H9 (cell line): ENCODE data around the gene CINP. TPM values are rescaled to one million over a fixed set of nuclear protein-coding genes. Genes with fewer than 3 reads are reported as not detected.

Source experiments
- DNase-seq: peaks from one replicate; pipeline ENCODE4 v3.0.0-alpha.2; 2017
- H2AFZ ChIP-seq: one replicate; pipeline ENCODE4 v1.6.1; 2013; ENCODE audit warnings: mild to moderate bottlenecking, low read length, control low read depth, moderate library complexity
- H2AK5ac ChIP-seq: 2 replicates; pipeline ENCODE4 v1.6.1; 2013; ENCODE audit warnings: low read length, control low read depth, mixed read lengths; ENCODE audit not compliant: insufficient read length
- H2BK120ac ChIP-seq: one replicate; pipeline ENCODE4 v1.6.1; 2013; ENCODE audit warnings: low read depth, mild to moderate bottlenecking, low read length, control low read depth, inconsistent platforms; ENCODE audit not compliant: poor library complexity, severe bottlenecking
- H2BK12ac ChIP-seq: 2 replicates; pipeline ENCODE4 v1.6.1; 2013; ENCODE audit warnings: low read length, control low read depth, mixed read lengths, low read depth; ENCODE audit not compliant: insufficient read length
- H2BK15ac ChIP-seq: 2 replicates; pipeline ENCODE4 v1.6.1; 2013; ENCODE audit warnings: low read depth, low read length, control low read depth
- H2BK20ac ChIP-seq: one replicate; pipeline ENCODE4 v1.6.1; 2013; ENCODE audit warnings: low read depth, mild to moderate bottlenecking, low read length, control low read depth, inconsistent platforms; ENCODE audit not compliant: poor library complexity, severe bottlenecking
- H2BK5ac ChIP-seq: 2 replicates; pipeline ENCODE4 v1.6.1; 2013; ENCODE audit warnings: low read length, control low read depth, mixed read lengths; ENCODE audit not compliant: insufficient read length
- H3K14ac ChIP-seq: 2 replicates; pipeline ENCODE4 v1.6.1; 2013; ENCODE audit warnings: low read length, control low read depth; ENCODE audit not compliant: insufficient read depth
- H3K18ac ChIP-seq: 2 replicates; pipeline ENCODE4 v1.6.1; 2013; ENCODE audit warnings: low read depth, mild to moderate bottlenecking, mixed read lengths, low read length, control low read depth; ENCODE audit not compliant: insufficient read length
- H3K23ac ChIP-seq: 2 replicates; pipeline ENCODE4 v1.6.1; 2013; ENCODE audit warnings: low read length, control low read depth, mixed read lengths, low read depth; ENCODE audit not compliant: insufficient read length
- H3K23me2 ChIP-seq: 2 replicates; pipeline ENCODE4 v1.6.1; 2013; ENCODE audit warnings: low read depth, mild to moderate bottlenecking, mixed read lengths, low read length, control low read depth; ENCODE audit not compliant: insufficient read length, poor library complexity, severe bottlenecking
- H3K27ac ChIP-seq: 2 replicates; pipeline ENCODE4 v1.5.1; 2013; ENCODE audit warnings: low read length, control low read depth, mixed read lengths, low read depth; ENCODE audit not compliant: insufficient read length
- H3K27me3 ChIP-seq: 2 replicates; pipeline ENCODE4 v1.6.1; 2013; ENCODE audit warnings: low read length, control low read depth, inconsistent platforms; ENCODE audit not compliant: insufficient read depth
- H3K4ac ChIP-seq: 2 replicates; pipeline ENCODE4 v1.6.1; 2013; ENCODE audit warnings: low read depth, mild to moderate bottlenecking, control low read depth, inconsistent platforms, low read length, moderate library complexity
- H3K4me1 ChIP-seq: 2 replicates; pipeline ENCODE4 v1.6.1; 2013; ENCODE audit warnings: low read length, control low read depth, inconsistent platforms; ENCODE audit not compliant: insufficient read depth
- H3K4me2 ChIP-seq: 2 replicates; pipeline ENCODE4 v1.6.1; 2013; ENCODE audit warnings: low read length, control low read depth, mixed read lengths; ENCODE audit not compliant: insufficient read length, insufficient read depth
- H3K56ac ChIP-seq: 2 replicates; pipeline ENCODE4 v1.6.1; 2013; ENCODE audit warnings: low read depth, mild to moderate bottlenecking, mixed read lengths, low read length, control low read depth; ENCODE audit not compliant: insufficient read length
- H3K79me1 ChIP-seq: 2 replicates; pipeline ENCODE4 v1.6.1; 2013; ENCODE audit warnings: low read depth, mild to moderate bottlenecking, moderate library complexity, low read length, control low read depth, inconsistent platforms; ENCODE audit not compliant: insufficient read depth, poor library complexity, severe bottlenecking
- H3K79me2 ChIP-seq: 2 replicates; pipeline ENCODE4 v1.6.1; 2013; ENCODE audit warnings: low read length, control low read depth, inconsistent platforms; ENCODE audit not compliant: insufficient read depth
- H3K9ac ChIP-seq: 2 replicates; pipeline ENCODE4 v1.6.1; 2013; ENCODE audit warnings: low read length, control low read depth, mixed read lengths; ENCODE audit not compliant: insufficient read length; ENCODE audit errors: extremely low read depth
- H3K9me3 ChIP-seq: one replicate; pipeline ENCODE4 v1.6.1; 2013; ENCODE audit warnings: low read depth, low read length, inconsistent platforms; ENCODE audit not compliant: control insufficient read depth
- H3T11ph ChIP-seq: one replicate; pipeline ENCODE4 v1.6.1; 2013; ENCODE audit warnings: mild to moderate bottlenecking, low read length, control low read depth, inconsistent platforms
- H4K20me1 ChIP-seq: one replicate; pipeline ENCODE4 v1.6.1; 2013; ENCODE audit not compliant: control insufficient read depth, insufficient read length, insufficient read depth
- H4K5ac ChIP-seq: 2 replicates; pipeline ENCODE4 v1.6.1; 2013; ENCODE audit warnings: low read depth, mild to moderate bottlenecking, mixed read lengths, low read length, control low read depth; ENCODE audit not compliant: insufficient read length
- H4K8ac ChIP-seq: replicated peaks from 2 replicates; pipeline ENCODE4 v1.6.1; 2013; ENCODE audit warnings: low read length, control low read depth, mixed read lengths, low read depth; ENCODE audit not compliant: insufficient read length
- H4K91ac ChIP-seq: 2 replicates; pipeline ENCODE4 v1.6.1; 2013; ENCODE audit warnings: low read depth, mild to moderate bottlenecking, moderate library complexity, mixed read lengths, low read length, control low read depth; ENCODE audit not compliant: insufficient read length
- H3K27ac Mint-ChIP-seq, 3 experiments: 2 replicates in 2 of 3; 3 replicates in 1 of 3; pipeline ENCODE4 v1.8.0; 2020 to 2021; ENCODE audit warnings: mixed read lengths in 3 of 3, mild to moderate bottlenecking in 1 of 3, moderate library complexity in 1 of 3
- H3K27me3 Mint-ChIP-seq: 2 replicates; pipeline ENCODE4 v1.8.0; 2021; ENCODE audit warnings: low read depth, mild to moderate bottlenecking, moderate library complexity, mixed read lengths
- H3K36me3 Mint-ChIP-seq, 3 experiments: 2 replicates in 2 of 3; 3 replicates in 1 of 3; pipeline ENCODE4 v1.8.0; 2020 to 2021; ENCODE audit warnings: low read depth in 3 of 3, mixed read lengths in 3 of 3; ENCODE audit not compliant: insufficient read depth in 1 of 3
- H3K4me1 Mint-ChIP-seq, 2 experiments: 2 replicates each; pipeline ENCODE4 v1.8.0; 2020; ENCODE audit warnings: mixed read lengths in 2 of 2
- H3K4me3 Mint-ChIP-seq, 2 experiments: 2 replicates in 1 of 2; 3 replicates in 1 of 2; pipeline ENCODE4 v1.8.0; 2020 to 2021; ENCODE audit warnings: mild to moderate bottlenecking in 2 of 2, mixed read lengths in 2 of 2, moderate library complexity in 1 of 2
- H3K9me3 Mint-ChIP-seq, 2 experiments: 2 replicates in 1 of 2; 3 replicates in 1 of 2; pipeline ENCODE4 v1.8.0; 2020; ENCODE audit warnings: mild to moderate bottlenecking in 2 of 2, mixed read lengths in 2 of 2, moderate library complexity in 1 of 2
- CTCF ChIP-seq: fragments of 200-600 bp; sonication (generic); conservative IDR thresholded peaks from 3 replicates; pipeline ENCODE4 v1.8.0; 2021; ENCODE audit warnings: antibody characterized with exemption, mild to moderate bottlenecking
- WGBS: extraction: QIAGEN DNeasy Blood & Tissue Kit; methylation state at CpG from one replicate; pipeline ENCODE4 v1.1.7; 2013; ENCODE audit warnings: missing lambda C conversion rate, low lambda C conversion rate, mixed read lengths; ENCODE audit not compliant: insufficient read length; ENCODE audit errors: extremely low coverage; 5-methylcytosine and 5-hydroxymethylcytosine counted together
- total RNA-seq: library from RNA; stranded (reverse); gene quantifications from 2 replicates; pipeline ENCODE4 v1.2.1, GENCODE V29; 2021

Gene CINP
- total RNA-seq, 1 experiment from 2014 or later = 39.5 TPM

- no peak overlapping the region for H4K5ac ChIP-seq
- H3K36me3 Mint-ChIP-seq = peaks cover 0 to 21% (median 0%) of the 10 kb centered on the region in 3 experiments; a peak in 3 of 7 replicates
- no peak overlapping the region for H3K4ac ChIP-seq
- no peak overlapping the region for H2BK120ac ChIP-seq
- H3T11ph ChIP-seq = no peak overlapping the region
- no CpG with 5 or more reads among the region's 5 CpGs for WGBS
- H3K23me2 ChIP-seq = no peaks in the 10 kb centered on the region
- H3K4me2 ChIP-seq = no peak overlapping the region
- TF ChIP-seq CTCF = no peak
- no peak overlapping the region for H2BK15ac ChIP-seq
- H3K27me3 ChIP-seq = no peaks in the 10 kb centered on the region
- H3K14ac ChIP-seq = no peak overlapping the region
- H2BK12ac ChIP-seq = no peak overlapping the region
- no peak overlapping the region for H3K23ac ChIP-seq
- H2AK5ac ChIP-seq = no peak overlapping the region
- no peak overlapping the region for H3K18ac ChIP-seq
- no peak overlapping the region for H4K8ac ChIP-seq
- peak overlapping the region in 1 of 3 experiments; percentile 16; a peak in 3 of 7 replicates for H3K27ac Mint-ChIP-seq
- no peaks in the 10 kb centered on the region for H3K79me1 ChIP-seq
- H4K20me1 ChIP-seq = no peaks in the 10 kb centered on the region
- no peak overlapping the region for H3K9ac ChIP-seq
- H2BK5ac ChIP-seq = no peak overlapping the region
- no peak overlapping the region for H3K27ac ChIP-seq
- H4K91ac ChIP-seq = no peak overlapping the region
- H3K79me2 ChIP-seq = no peaks in the 10 kb centered on the region
- peaks cover 0 to 10% of the 10 kb centered on the region in 2 experiments; a peak in 3 of 4 replicates for H3K4me1 Mint-ChIP-seq
- H2AFZ ChIP-seq = no peak overlapping the region
- no peak overlapping the region for H3K4me3 Mint-ChIP-seq
- no peak overlapping the region for H2BK20ac ChIP-seq
- H3K56ac ChIP-seq = no peak overlapping the region
- no peak for DNase-seq
- no peaks in the 10 kb centered on the region for H3K27me3 Mint-ChIP-seq
- no peaks in the 10 kb centered on the region for H3K4me1 ChIP-seq
- no peaks in the 10 kb centered on the region for H3K9me3 ChIP-seq
- no peaks in the 10 kb centered on the region for H3K9me3 Mint-ChIP-seq
These were observed 12.4 kb upstream of the CINP start for GRCh38 chr14:102375119-102375518.
